Liver (tissue), 9 donors: ENCODE measurements around the gene NEK6. TPM values are rescaled to one million over a fixed set of nuclear protein-coding genes. Genes with fewer than 3 reads are reported as not detected.

Experiments
- DNase-seq: peaks from one replicate; pipeline ENCODE4 v3.0.0-alpha.2; 2017; ENCODE audit warnings: low spot score
- H3K27ac ChIP-seq, 2 donors: one replicate each; pipeline ENCODE4 v1.7.0; 2013; ENCODE audit warnings: inconsistent platforms in 2 of 2, low read length in 2 of 2, control low read depth in 1 of 2, low read depth in 1 of 2, mild to moderate bottlenecking in 1 of 2
- H3K27me3 ChIP-seq, 4 donors: one replicate each; pipeline versions ENCODE4 v1.6.1 to v1.7.0; 2013; ENCODE audit warnings: low read length in 3 of 4, inconsistent platforms in 1 of 4, mild to moderate bottlenecking in 1 of 4, moderate library complexity in 1 of 4; ENCODE audit not compliant: control insufficient read depth in 4 of 4, insufficient read depth in 4 of 4
- H3K36me3 ChIP-seq, 4 donors: one replicate each; pipeline versions ENCODE4 v1.6.1 to v1.7.0; 2013; ENCODE audit warnings: low read length in 3 of 4, mild to moderate bottlenecking in 3 of 4, low read depth in 1 of 4, moderate library complexity in 1 of 4; ENCODE audit not compliant: control insufficient read depth in 4 of 4, insufficient read depth in 3 of 4
- H3K4me1 ChIP-seq, 4 donors: one replicate each; pipeline versions ENCODE4 v1.6.1 to v1.7.0; 2013; ENCODE audit warnings: low read length in 3 of 4, mild to moderate bottlenecking in 3 of 4, moderate library complexity in 1 of 4; ENCODE audit not compliant: control insufficient read depth in 4 of 4, insufficient read depth in 4 of 4
- H3K4me3 ChIP-seq, 3 donors: one replicate each; pipeline versions ENCODE4 v1.6.1 to v1.7.0; 2013; ENCODE audit warnings: low read length in 3 of 3, control low read depth in 1 of 3, low read depth in 1 of 3, mild to moderate bottlenecking in 1 of 3
- H3K9ac ChIP-seq, 2 donors: one replicate each; pipeline ENCODE4 v1.7.0; 2013; ENCODE audit warnings: low read length in 2 of 2, mild to moderate bottlenecking in 2 of 2, moderate library complexity in 2 of 2, control low read depth in 1 of 2, low read depth in 1 of 2
- H3K9me3 ChIP-seq, 4 donors: one replicate each; pipeline versions ENCODE4 v1.6.1 to v1.7.0; 2013; ENCODE audit warnings: low read length in 3 of 4; ENCODE audit not compliant: control insufficient read depth in 4 of 4
- ATF3 ChIP-seq: IDR thresholded peaks from 2 replicates; pipeline ENCODE4 v1.6.1; 2016; ENCODE audit warnings: antibody characterized with exemption
- CTCF ChIP-seq: fragments of 150-350 bp; IDR thresholded peaks from 2 replicates; pipeline ENCODE4 v1.5.1; 2017; ENCODE audit warnings: improper control_type of control experiment, low read depth, low read length; ENCODE audit not compliant: missing input control
- EGR1 ChIP-seq, 2 donors: IDR thresholded peaks; 2 replicates each; pipeline ENCODE4 v1.6.1; 2016 to 2018; ENCODE audit warnings: antibody characterized with exemption in 2 of 2, low read depth in 2 of 2
- FOXA1 ChIP-seq: IDR thresholded peaks from 2 replicates; pipeline ENCODE4 v1.6.1; 2016; ENCODE audit warnings: antibody characterized with exemption
- FOXA2 ChIP-seq: IDR thresholded peaks from 2 replicates; pipeline ENCODE4 v1.6.1; 2016; ENCODE audit warnings: antibody characterized with exemption
- GABPA ChIP-seq, 2 donors: IDR thresholded peaks in 1 of 2; conservative IDR thresholded peaks in 1 of 2; 2 replicates each; pipeline ENCODE4 v1.6.1; 2016; ENCODE audit warnings: antibody characterized with exemption in 2 of 2, mild to moderate bottlenecking in 1 of 2, moderate library complexity in 1 of 2
- HNF4A ChIP-seq, 2 donors: conservative IDR thresholded peaks; 2 replicates each; pipeline ENCODE4 v1.6.1; 2016; ENCODE audit warnings: antibody characterized with exemption in 2 of 2, mild to moderate bottlenecking in 2 of 2
- HNF4G ChIP-seq: IDR thresholded peaks from 2 replicates; pipeline ENCODE4 v1.6.1; 2016; ENCODE audit warnings: antibody characterized with exemption
- JUND ChIP-seq, 2 donors: IDR thresholded peaks; 2 replicates each; pipeline ENCODE4 v1.6.1; 2016; ENCODE audit warnings: antibody characterized with exemption in 2 of 2
- MAX ChIP-seq: IDR thresholded peaks from 2 replicates; pipeline ENCODE4 v1.6.1; 2016; ENCODE audit warnings: antibody characterized with exemption
- NR2F2 ChIP-seq: IDR thresholded peaks from 2 replicates; pipeline ENCODE4 v1.6.1; 2016; ENCODE audit warnings: antibody characterized with exemption
- RAD21 ChIP-seq, 2 donors: IDR thresholded peaks; 2 replicates each; pipeline ENCODE4 v1.6.1; 2016; ENCODE audit warnings: antibody characterized with exemption in 2 of 2, mild to moderate bottlenecking in 2 of 2
- REST ChIP-seq: IDR thresholded peaks from 2 replicates; pipeline ENCODE4 v1.6.1; 2016; ENCODE audit warnings: antibody characterized with exemption, mild to moderate bottlenecking
- RXRA ChIP-seq, 2 donors: IDR thresholded peaks; 2 replicates each; pipeline ENCODE4 v1.6.1; 2017 to 2018; ENCODE audit warnings: antibody characterized with exemption in 2 of 2, mild to moderate bottlenecking in 1 of 2
- SP1 ChIP-seq: IDR thresholded peaks from 2 replicates; pipeline ENCODE4 v1.6.1; 2018; ENCODE audit warnings: antibody characterized with exemption, mild to moderate bottlenecking
- TAF1 ChIP-seq: conservative IDR thresholded peaks from 2 replicates; pipeline ENCODE4 v1.6.1; 2016; ENCODE audit warnings: antibody characterized with exemption, mild to moderate bottlenecking
- YY1 ChIP-seq: IDR thresholded peaks from 2 replicates; pipeline ENCODE4 v1.6.1; 2016; ENCODE audit warnings: antibody characterized with exemption, mild to moderate bottlenecking
- ZBTB33 ChIP-seq: IDR thresholded peaks from 2 replicates; pipeline ENCODE4 v1.6.1; 2016; ENCODE audit warnings: antibody characterized with exemption
- WGBS: extraction: QIAGEN DNeasy Blood & Tissue Kit; methylation state at CpG from one replicate; pipeline ENCODE4 v1.1.7; 2013; 5-methylcytosine and 5-hydroxymethylcytosine counted together
- polyA plus RNA-seq, 2 donors: library from polyadenylated mRNA; stranded (reverse) in 1 of 2; unstranded in 1 of 2; fragments of 200-250 nt in 1 of 2; fragments of >200 nt in 1 of 2; fragmentation: Nextera tagmentation in 1 of 2; extraction: Ambion mirVana in 1 of 2; gene quantifications; one replicate each; pipeline versions ENCODE4 v1.2.1 to v1.2.3, GENCODE V29; 2013 to 2015
- total RNA-seq, 2 donors: library from RNA; depleted of rRNA; stranded (reverse); fragments of >200 nt; gene quantifications; one replicate each; pipeline ENCODE4 v1.2.3, GENCODE V29; 2014
- donor health status: healthy.
- donor health status: healthy.
- donor health status: healthy.
- donor health status: healthy.
- donor health status: healthy.

NEK6 gene
- total and polyA plus RNA-seq, 4 donors: 32.5 to 49.7 (median 42.5) TPM

- TF ChIP-seq ZBTB33 (no peak), RXRA (IDR thresholded peaks at IDR 0.05) (no peak), FOXA1 (no peak), REST (no peak)
These were observed 24.2 kb downstream of the NEK6 start (continued) for GRCh38 chr9:124281931-124282371.

GRCh38 chr9:124282442-124283227 lies 24.9 kb downstream of the NEK6 start:
- H3K9me3 ChIP-seq: no peaks in the 10 kb centered on the region
- no peaks in the 10 kb centered on the region for H3K36me3 ChIP-seq
- 25% methylated on average over 20 of the region's 20 CpGs for WGBS
- peaks cover 53 to 83% (median 71%) of the 10 kb centered on the region in 4 donors for H3K4me1 ChIP-seq
- H3K4me3 ChIP-seq: no peak overlapping the region
- peak; percentile 52 for DNase-seq
- no peaks in the 10 kb centered on the region for H3K27me3 ChIP-seq
- peak overlapping the region; percentile 95 to 98 for H3K27ac ChIP-seq
- TF ChIP-seq HNF4A (conservative IDR thresholded peaks at IDR 0.05) (peak; percentile 51 to 80), RAD21 (IDR thresholded peaks at IDR 0.05) (peak; percentile 42 to 55), HNF4G (no peak), ATF3 (no peak), RXRA (IDR thresholded peaks at IDR 0.05) (peak in 1 of 2 donors; percentile 74), EGR1 (IDR thresholded peaks at IDR 0.05; ENCODE audit: low read depth in 2 of 2) (peak; percentile 93 to 99), REST (peak; percentile 44), TAF1 (no peak), MAX (peak; percentile 97), FOXA2 (peak; percentile 59), ZBTB33 (peak; percentile 49), YY1 (peak; percentile 90), CTCF (peak; percentile 3), GABPA (IDR thresholded peaks at IDR 0.05 in 1 of 2, conservative IDR thresholded peaks at IDR 0.05 in 1 of 2) (peak in 1 of 2 donors; percentile 62), JUND (IDR thresholded peaks at IDR 0.05) (peak in 1 of 2 donors; percentile 57), FOXA1 (peak; percentile 42), NR2F2 (peak; percentile 84), SP1 (peak; percentile 62)
- H3K9ac ChIP-seq: peak overlapping the region; percentile 77 to 84
